ENCODE measurements around the gene SLC6A3.

- TF ChIP-seq, protein P1, sequence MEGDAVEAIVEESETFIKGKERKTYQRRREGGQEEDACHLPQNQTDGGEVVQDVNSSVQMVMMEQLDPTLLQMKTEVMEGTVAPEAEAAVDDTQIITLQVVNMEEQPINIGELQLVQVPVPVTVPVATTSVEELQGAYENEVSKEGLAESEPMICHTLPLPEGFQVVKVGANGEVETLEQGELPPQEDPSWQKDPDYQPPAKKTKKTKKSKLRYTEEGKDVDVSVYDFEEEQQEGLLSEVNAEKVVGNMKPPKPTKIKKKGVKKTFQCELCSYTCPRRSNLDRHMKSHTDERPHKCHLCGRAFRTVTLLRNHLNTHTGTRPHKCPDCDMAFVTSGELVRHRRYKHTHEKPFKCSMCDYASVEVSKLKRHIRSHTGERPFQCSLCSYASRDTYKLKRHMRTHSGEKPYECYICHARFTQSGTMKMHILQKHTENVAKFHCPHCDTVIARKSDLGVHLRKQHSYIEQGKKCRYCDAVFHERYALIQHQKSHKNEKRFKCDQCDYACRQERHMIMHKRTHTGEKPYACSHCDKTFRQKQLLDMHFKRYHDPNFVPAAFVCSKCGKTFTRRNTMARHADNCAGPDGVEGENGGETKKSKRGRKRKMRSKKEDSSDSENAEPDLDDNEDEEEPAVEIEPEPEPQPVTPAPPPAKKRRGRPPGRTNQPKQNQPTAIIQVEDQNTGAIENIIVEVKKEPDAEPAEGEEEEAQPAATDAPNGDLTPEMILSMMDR (conservative IDR thresholded peaks at IDR 0.05; ENCODE audit: low read length), result no peak
- no peak for TF ChIP-seq EZH2phosphoT487 (IDR thresholded peaks at IDR 0.05; ENCODE audit: borderline replicate concordance, low read depth, low read length)
Observed at GRCh38 chr5:1370006-1370405, 75.2 kb downstream of the SLC6A3 start.

Data from OCI-LY7 (cell line).